Measurements from ENCODE around the gene IDH3A.

IDH3A gene

DNA sequence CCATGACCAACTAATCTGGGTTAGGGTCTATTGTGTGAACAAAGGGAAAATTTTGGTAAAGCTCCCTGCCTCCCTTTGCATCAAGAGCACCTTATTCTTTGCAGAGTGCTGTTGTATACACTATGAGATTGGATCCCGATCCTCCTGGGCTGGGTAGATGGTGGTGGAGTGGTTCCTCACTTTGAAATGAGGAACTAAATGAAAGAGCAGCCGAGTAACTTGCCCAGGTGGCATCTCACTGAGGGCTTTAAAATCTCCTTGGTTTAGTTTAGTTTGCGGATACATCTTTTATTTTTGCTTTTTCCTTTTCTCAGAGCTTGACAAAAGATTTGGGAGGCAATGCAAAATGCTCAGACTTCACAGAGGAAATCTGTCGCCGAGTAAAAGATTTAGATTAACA, 19.4 kb downstream of the IDH3A start:
- DNase-seq (ENCODE audit: low spot score): no peak
- ChIA-PET POLR2A (ENCODE audit: low non-redundant PET) (no interaction called here), CTCF (interaction anchor here (0.6 kb wide), 2 partner anchors 509 to 702 kb away, joined by 3 to 5 read pairs; no protein-coding TSS in a partner anchor)
- no peak overlapping the region for H3K27ac ChIP-seq
- TF ChIP-seq, protein P1, sequence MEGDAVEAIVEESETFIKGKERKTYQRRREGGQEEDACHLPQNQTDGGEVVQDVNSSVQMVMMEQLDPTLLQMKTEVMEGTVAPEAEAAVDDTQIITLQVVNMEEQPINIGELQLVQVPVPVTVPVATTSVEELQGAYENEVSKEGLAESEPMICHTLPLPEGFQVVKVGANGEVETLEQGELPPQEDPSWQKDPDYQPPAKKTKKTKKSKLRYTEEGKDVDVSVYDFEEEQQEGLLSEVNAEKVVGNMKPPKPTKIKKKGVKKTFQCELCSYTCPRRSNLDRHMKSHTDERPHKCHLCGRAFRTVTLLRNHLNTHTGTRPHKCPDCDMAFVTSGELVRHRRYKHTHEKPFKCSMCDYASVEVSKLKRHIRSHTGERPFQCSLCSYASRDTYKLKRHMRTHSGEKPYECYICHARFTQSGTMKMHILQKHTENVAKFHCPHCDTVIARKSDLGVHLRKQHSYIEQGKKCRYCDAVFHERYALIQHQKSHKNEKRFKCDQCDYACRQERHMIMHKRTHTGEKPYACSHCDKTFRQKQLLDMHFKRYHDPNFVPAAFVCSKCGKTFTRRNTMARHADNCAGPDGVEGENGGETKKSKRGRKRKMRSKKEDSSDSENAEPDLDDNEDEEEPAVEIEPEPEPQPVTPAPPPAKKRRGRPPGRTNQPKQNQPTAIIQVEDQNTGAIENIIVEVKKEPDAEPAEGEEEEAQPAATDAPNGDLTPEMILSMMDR (conservative IDR thresholded peaks at IDR 0.05; ENCODE audit: low read depth): no peak

DNA sequence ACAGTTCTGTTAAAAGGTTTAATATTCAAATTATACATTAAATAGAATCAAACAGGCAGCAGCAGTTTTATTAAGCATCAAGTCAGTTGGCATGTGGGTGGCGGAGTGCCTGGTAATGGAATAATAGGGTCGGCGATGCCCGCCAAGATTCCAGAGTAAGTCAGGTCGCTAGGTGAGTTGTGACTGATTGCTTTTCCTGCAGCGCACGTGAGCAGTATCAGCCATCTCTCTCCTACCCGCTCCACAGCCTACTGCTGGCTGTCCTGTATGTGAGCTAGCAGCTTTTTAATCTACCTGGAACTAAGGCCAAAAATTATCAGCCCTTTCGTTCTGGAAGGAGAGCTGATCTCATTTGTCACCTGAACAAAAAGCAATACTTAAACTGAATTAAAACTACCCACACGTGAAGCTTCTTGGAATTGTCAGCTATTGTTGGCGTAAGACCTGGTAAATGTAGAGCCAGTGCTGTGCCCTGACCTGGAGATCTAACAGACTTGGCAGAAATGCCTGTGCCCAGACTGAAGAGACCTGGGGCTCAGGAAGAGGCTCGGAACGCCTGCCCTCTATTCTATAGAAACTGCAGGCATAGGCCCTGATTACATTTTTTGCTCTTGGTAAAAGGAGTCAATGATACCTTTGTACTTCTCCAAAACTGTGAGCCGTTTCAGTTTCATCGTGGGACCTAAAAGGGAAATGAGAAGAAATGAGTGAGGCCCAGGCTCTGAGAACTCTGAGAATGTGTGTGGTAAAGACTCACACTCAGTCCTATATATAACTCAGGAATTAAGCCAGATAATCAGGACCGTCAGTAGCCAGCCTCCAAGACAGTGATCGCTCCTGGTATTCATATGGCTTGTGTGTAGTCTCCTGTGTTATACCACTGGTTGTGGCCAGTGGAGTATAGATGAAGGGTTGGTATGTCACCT, 21.9 kb downstream of the IDH3A start:
- DNase-seq (ENCODE audit: low spot score): no peak
- POLR2A ChIA-PET (ENCODE audit: low non-redundant PET): no interaction called here
- CTCF ChIA-PET: no interaction called here
- H3K27ac ChIP-seq: no peak overlapping the region
- TF ChIP-seq, protein P1 (conservative IDR thresholded peaks at IDR 0.05; ENCODE audit: low read depth): no peak

DNA sequence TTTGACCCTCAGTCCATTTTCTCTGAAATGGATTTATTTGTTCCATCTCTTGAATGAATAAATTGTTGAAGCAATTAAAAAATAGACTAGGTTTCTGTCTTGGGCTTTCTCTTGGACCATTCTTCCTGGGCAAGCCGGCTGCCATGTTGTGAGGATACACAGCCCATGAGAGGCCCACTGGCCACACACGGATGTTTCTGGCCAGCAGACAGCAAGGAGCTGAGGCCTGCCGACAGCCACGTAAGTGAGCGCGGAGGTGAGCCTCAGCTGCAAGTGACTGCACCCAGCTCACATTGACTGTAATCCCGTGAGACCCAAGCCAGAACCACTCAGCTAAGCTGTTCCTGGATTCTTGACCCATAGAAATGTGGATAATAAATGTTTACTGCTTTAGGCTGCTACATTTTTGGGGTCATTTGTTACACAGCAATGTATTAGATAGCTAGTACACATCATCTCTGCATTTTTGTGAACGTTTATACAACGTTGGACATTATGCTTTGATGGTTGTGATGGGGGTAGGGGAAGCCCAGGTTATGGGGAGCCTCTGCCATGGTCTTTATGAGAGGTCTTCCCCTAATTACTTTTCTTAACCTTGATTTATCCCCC, 22.8 kb downstream of the IDH3A start:
- TF ChIP-seq, protein P1 (conservative IDR thresholded peaks at IDR 0.05; ENCODE audit: low read depth): no peak
- POLR2A ChIA-PET (ENCODE audit: low non-redundant PET): no interaction called here
- CTCF ChIA-PET: interaction anchor here (0.8 kb wide), 1 partner anchor 40 kb away, joined by 3 read pairs; no protein-coding TSS in a partner anchor
- DNase-seq (ENCODE audit: low spot score): no peak
- H3K27ac ChIP-seq: no peak overlapping the region

DNA sequence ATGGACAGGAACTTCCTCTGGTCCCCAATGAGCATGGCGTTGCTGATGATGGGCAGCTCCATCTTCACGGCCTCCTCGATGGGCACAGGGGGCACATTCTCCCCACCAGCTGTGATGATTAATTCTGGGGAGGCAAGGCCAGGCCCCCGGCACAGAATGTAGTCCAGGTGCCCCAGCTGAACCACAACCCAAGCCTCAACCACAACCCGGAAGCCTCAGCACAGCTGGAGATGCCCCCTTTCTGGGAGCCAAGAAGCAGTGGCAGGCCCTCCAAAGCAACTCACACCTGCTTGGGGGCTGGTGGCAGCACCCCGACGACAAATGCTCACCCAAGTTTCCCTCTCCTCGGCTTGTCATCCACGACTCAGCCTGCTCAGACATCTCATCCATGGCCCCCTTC, 25.2 kb downstream of the IDH3A start:
- no peak overlapping the region for H3K27ac ChIP-seq
- ChIA-PET POLR2A (ENCODE audit: low non-redundant PET) (no interaction called here), CTCF (interaction anchor here (2.3 kb wide), 1 partner anchor 21 kb away, joined by 8 read pairs; no protein-coding TSS in a partner anchor)
- DNase-seq (ENCODE audit: low spot score): no peak
- TF ChIP-seq, protein P1 (conservative IDR thresholded peaks at IDR 0.05; ENCODE audit: low read depth): no peak

DNA sequence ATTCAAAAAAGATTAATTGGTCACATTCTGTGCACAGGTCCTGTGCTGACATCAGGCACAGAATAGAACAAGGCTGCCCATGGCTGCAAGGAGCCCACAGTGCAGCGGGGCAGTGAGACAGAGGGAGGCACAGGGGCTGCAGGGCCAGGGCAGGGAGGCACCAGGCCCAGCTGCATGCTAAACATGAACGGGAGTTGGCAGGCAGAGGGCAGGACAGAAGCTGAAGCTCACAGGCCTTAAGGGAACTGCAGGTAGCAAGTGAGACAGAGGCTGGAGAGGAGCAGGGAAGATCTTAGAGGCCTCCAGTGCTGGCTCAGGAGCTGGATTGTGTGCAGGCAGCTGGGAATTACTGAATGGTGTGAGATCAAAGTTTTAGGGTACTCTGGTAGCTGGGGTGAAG, 26.2 kb downstream of the IDH3A start:
- no peak overlapping the region for H3K27ac ChIP-seq
- ChIA-PET POLR2A (ENCODE audit: low non-redundant PET) (no interaction called here), CTCF (interaction anchor here (2.3 kb wide), 1 partner anchor 20 kb away, joined by 8 read pairs; no protein-coding TSS in a partner anchor)
- TF ChIP-seq, protein P1 (conservative IDR thresholded peaks at IDR 0.05; ENCODE audit: low read depth): no peak
- DNase-seq (ENCODE audit: low spot score): no peak

DNA sequence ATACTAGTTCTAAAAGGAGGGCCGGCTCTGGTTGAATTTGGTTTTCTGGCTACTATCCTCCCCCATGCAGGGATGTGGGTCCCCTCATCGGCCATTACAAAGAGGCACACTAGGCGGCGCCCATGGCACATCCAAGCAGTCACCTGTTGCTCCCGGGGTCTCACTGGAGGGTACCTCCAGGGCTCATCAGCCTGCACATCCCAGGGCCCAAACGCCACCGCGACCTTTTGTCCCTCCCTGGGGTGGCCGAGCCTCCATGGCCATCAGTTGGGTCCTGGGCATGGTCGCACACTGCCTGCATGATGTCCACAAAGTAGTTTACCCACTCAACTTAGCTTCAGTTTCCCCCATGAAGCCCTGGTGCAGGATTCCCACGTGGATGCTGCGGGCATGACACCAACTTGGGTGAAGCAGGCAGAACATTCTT, 28.3 kb downstream of the IDH3A start:
- POLR2A ChIA-PET (ENCODE audit: low non-redundant PET): no interaction called here

More for the DNA sequence above, 28.3 kb downstream of the IDH3A start:
- peak; percentile 39 for DNase-seq (ENCODE audit: low spot score)
- TF ChIP-seq, protein P1 (conservative IDR thresholded peaks at IDR 0.05; ENCODE audit: low read depth): peak; percentile 82
- no peak overlapping the region for H3K27ac ChIP-seq
- CTCF ChIA-PET: interaction anchor here (0.6 to 2.8 kb wide), 6 partner anchors 18 to 203 kb away, joined by 3 to 24 read pairs (median 4); no protein-coding TSS in a partner anchor

Data from RWPE1 (cell line).